NCI-H345 treated with DMSO at 0.1 percent for 48 hours (cell line): Measurements from ENCODE around the gene IGLL5.

Source experiments
- DNase-seq: peaks from one replicate; lab custom pipeline; 2025; ENCODE audit not compliant: unreplicated experiment; lab: John Stamatoyannopoulos, UW

IGLL5 gene

GRCh38 chr22:22887621-22888503 lies at the start of gene IGLL5:
Gene IGLL5 (plus strand): TSS chr22:22887816. CDS start chr22:22888054, 238 bp downstream.
- no peak for DNase-seq

GRCh38 chr22:22838148-22838786 lies 49.3 kb upstream of the IGLL5 start:
- DNase-seq, result no peak

GRCh38 chr22:22839570-22840314 lies 47.9 kb upstream of the IGLL5 start:
- DNase-seq, result no peak

DNA sequence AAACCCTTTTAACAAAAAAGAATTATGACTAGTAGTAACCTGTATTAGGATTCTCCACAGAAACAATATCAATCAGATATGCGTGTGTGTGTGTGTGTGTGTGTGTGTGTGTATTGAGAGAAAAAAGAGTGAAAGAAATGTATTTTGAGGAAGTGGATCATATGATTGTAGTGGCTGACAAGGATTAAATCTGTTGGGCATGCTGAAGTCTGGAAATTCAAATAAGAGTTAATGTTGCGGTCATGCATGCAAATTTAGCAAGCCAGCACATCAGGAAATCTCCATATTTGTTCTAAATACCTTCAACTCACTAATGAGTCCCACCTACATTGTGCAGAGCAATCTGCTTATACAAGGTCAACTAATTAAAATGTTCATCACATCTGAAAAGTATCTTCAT lies 46.8 kb upstream of the IGLL5 start:
- no peak for DNase-seq

DNA sequence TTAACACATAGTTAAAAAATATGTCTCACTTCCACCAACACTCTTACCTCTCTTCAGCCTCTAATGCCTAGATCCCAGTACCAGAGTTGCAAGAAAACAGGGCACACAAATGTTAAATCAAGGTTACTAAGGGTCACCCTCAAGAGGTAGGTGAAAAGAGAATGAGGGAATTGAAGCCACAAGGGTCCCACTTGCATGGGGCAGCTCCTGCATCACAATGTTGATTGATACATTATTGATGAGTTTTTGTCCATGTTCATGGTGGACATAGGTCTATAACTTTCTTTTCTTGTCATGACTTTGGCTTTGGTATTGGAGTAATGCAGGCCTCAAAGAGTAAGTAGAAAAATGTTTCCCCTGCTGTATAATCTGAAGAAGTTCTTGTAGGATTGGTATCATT lies 46.0 kb upstream of the IGLL5 start:
- no peak for DNase-seq

DNA sequence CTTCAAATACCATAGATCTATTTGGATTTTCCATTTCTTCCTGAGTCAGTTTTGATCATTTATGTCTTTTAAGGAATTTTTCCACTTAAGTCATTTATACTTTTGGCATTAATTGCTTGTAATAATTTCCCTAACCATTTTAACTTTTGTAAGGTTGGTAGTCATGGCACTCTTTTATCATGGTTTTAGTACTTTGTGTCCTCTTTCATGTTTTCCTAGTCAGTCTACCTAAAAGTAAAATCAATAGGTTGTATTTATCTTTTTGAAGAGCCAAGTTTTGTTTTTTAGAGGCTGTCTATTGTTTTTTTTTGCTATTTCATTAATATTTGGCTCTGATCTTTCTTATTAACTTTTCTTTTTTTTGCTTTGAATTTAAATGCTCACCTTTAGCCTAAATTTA lies 45.5 kb upstream of the IGLL5 start:
- DNase-seq, result no peak

GRCh38 chr22:22843848-22844247 lies 43.8 kb upstream of the IGLL5 start:
- DNase-seq, result peak; percentile 18

GRCh38 chr22:22847241-22847640 lies 40.4 kb upstream of the IGLL5 start:
- no peak for DNase-seq

DNA sequence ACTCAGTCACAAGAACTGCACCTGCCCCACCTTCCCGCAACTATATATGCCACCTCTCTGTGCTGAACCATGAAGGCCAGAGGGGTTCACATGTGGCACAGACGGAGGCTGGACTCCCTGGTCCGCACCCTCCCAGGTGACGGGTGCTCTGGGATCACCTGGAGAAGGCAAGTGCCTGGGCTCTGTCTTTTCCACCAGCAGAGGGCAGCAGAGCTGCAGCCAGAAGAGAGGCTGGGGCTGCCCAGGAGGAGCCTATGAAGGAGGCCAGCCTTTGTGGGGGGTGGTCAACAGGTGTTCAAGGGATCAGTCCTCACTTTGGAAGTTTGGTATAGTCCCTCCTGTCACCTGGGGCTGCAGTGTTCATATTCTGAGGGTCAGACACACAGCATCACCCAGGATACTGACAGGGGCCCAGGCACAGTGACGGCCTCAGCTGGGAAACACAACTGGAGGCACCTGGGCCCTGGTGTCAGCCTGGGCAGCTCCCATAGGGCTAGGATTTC lies 39.2 kb upstream of the IGLL5 start:
- DNase-seq, result peak; percentile 13

DNA sequence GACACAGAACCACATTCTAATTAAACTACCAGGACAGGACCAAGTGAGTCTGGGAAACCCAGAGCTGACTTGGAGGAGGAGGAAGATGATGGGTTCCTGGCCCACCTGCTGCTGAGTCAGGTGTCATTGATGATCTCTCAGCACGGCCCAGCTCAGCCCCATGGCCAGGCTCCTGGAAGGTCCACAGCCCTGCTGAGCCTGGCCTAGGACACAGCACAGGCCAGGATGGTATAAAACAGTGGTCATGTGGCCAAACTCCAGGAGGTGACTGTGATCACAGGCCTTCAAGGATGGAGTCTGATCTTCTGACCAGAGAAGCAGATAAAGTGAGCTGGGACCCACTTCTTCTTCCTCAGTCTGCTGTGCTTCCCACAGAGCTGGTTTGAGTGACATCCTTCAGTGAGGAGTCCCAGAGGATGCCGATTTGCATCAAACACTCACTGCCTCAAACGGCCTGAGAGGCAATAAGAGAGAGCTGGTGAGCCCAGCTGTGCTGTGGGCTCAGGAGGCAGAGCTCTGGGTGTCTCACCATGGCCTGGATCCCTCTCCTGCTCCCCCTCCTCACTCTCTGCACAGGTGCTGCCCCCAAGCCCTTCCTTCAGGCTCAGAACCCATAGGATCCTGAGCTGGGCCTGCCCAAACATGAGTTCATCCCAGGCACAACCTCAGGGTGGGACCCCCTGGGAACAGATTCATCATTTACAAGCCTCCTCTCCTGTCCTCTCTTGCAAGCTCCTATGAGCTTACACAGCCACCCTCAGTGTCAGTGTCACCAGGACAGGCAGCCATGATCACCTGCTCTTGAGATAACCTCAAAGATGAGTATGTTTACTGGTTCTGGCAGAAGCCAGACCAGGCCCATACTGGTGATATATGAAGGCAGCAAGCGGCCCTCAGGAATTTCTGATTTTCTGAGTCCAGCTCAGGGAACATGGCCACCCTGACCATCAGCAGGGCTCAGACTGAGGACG lies 37.7 kb upstream of the IGLL5 start:
- DNase-seq, result no peak

- no peak for DNase-seq
Observed at GRCh38 chr22:22851969-22852368, 35.6 kb upstream of the IGLL5 start.

- no peak for DNase-seq
Observed at GRCh38 chr22:22853713-22854112, 33.9 kb upstream of the IGLL5 start.

DNA sequence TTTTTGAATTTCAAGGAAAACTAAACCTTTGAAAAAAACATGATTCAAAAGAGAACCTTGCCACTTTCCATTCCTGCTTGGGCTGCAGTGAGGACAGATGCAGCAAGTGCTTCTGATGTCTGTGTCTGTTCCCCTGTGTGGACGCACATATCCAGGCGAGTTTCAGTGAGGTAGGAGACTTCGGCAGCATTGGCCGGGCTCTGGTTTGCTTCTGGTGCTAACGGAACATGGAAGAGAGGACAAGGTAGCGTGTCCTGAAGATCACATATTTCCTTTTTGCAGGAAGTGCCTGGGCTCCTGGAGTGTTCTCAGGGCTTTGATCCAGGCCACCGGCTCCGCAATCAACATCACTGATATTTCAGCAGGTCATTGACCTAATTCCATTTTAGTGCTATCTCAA lies 33.1 kb upstream of the IGLL5 start:
- DNase-seq, result no peak

DNA sequence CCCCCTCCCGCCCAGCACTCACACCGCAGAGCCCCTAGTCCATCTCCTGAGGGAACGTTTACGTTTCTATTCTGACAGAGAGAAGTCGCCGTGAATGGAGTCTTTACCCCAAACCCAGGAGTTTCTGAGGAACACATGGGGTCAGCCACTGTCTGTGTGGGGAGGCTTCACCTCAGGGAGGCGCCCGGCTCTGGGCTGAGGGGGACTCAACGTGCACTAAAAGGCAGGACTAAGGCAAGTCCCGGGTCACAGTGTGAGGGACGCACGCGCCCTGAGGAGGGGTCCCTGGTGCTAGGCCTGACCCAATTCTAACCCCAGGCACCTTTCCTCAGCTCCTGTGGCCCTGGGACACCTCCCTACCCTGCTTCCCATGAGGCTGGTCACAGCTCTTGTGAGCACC lies 32.5 kb upstream of the IGLL5 start:
- DNase-seq, result no peak

DNA sequence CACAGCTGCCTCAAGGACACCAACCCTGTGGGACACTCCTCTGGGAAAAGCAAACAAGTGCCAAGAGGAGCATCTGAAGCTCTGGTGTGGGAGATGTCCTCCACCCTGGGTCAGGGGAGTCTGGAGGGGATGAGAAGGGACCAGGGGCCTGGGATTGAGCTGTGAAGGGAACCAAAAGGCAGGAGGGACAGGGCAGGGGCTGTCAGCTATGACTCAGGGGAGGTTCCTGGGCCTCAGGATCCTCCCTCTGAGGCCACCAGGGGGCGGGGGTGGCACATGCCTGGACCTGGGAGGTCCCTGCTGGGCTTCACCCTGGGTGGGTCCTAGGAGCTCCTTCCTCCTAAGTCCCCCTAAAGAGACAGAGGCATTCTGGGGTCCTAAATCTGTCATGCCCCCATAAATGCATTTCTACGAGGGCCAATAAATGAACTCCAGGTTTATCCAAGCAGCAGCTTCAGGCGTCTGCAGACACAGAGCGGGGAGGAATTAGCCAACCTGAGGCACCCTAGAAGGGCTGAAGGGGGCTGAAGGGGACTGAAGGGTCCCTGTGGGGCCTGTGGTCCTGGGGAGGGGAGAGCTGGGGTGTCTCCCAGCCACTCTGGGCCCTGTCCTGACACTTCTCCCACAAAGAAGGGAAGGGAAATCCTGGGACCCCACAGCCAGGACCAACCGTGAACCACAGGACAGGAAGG lies 31.9 kb upstream of the IGLL5 start:
- DNase-seq, result no peak

DNA sequence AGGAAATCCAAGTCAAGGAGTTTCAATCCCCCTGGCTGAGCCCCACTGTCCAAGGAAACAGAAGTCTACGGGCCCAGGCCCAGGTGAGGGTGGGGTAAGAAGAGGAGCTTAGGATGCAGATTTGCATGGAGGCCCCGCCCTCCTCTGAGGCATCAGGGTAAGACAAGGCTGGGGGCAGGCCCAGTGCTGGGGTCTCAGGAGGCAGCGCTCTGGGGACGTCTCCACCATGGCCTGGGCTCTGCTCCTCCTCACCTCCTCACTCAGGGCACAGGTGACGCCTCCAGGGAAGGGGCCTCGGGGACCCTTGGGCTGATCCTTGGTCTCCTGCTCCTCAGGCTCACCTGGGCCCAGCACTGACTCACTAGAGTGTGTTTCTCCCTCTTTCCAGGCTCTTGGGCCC lies 31.3 kb upstream of the IGLL5 start:
- no peak for DNase-seq

- no peak for DNase-seq
Observed at GRCh38 chr22:22856885-22857606, 30.6 kb upstream of the IGLL5 start.

DNA sequence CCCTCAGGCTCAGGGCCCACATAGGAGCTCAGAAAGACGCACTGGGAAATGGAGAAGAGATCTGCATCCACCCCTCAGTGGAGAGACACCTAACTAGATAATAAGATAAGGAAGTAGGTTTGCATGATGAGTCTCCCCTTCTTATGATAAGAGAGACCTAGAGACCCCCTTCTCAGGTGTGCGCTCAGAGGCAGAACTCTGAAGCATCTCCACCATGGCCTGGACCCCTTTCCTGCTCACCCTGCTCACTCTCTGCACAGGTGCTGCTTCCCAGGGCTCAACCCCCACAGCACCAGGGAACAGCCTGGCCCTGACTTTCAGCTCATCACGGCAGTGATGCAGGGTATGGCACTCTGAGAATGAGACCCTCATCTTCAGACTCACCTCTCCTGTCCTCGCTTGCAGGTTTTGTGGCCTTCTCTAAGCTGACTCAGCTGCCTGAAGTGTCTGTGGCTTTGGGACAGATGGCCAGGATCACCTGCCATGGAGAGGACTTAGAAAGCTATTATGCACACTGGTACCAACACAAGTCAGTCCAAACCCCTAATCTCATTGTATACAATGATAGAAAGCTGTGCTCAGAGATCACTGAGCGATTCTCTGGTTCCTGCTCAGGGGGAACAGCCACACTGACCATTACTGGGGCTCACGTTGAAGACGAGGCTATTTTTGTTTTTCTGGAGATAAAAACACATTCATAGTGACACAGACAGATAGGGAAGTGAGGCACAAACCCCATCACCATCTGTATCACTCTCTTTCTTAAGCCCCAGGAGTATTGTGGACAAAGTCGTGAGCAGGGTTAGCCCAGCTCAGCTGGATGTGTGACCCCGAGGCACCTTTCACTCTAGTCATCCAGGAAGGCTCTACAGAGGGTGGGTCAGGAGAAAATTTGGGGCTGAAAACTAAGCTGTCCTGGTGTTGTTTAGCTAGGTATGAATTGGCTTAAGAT lies 29.7 kb upstream of the IGLL5 start:
- DNase-seq, result no peak
